SK-N-SH (cell line): Measurements from ENCODE around the gene RPL29.

ENCODE experiments used
- CTCF ChIP-seq: fragments of 200-600 bp; sonication (generic); IDR thresholded peaks from 2 replicates; pipeline ENCODE4 v1.6.1; 2017; ENCODE audit warnings: antibody characterized with exemption, mild to moderate bottlenecking, moderate library complexity
- EZH2phosphoT487 ChIP-seq: fragments of 200-600 bp; sonication (generic); IDR thresholded peaks from 2 replicates; pipeline ENCODE4 v1.6.1; 2017; ENCODE audit warnings: low read depth, mixed run types, mild to moderate bottlenecking, antibody characterized with exemption, moderate library complexity, borderline replicate concordance
- PBX3 ChIP-seq: IDR thresholded peaks from 2 replicates; pipeline ENCODE4; 2012
- POLR2AphosphoS5 ChIP-seq: IDR thresholded peaks from 2 replicates; pipeline ENCODE4 v1.6.1; 2012; ENCODE audit warnings: low read depth, low read length
- RAD21 ChIP-seq: IDR thresholded peaks from 2 replicates; pipeline ENCODE4 v1.6.1; 2012; ENCODE audit warnings: mild to moderate bottlenecking, low read length
- RFX5 ChIP-seq: IDR thresholded peaks from 2 replicates; pipeline ENCODE4 v1.6.1; 2012; ENCODE audit warnings: mild to moderate bottlenecking, improper control_type of control experiment, low read length
- SIN3A ChIP-seq: IDR thresholded peaks from 2 replicates; pipeline ENCODE4 v1.6.1; 2012; ENCODE audit warnings: low read depth, mild to moderate bottlenecking, low read length, moderate library complexity, borderline replicate concordance
- TAF1 ChIP-seq: IDR thresholded peaks from 2 replicates; pipeline ENCODE4 v1.6.1; 2012; ENCODE audit warnings: low read depth, mild to moderate bottlenecking, low read length, moderate library complexity, borderline replicate concordance
- TEAD4 ChIP-seq: IDR thresholded peaks from 2 replicates; pipeline ENCODE4 v1.4.0; 2012; ENCODE audit warnings: mild to moderate bottlenecking, borderline replicate concordance; ENCODE audit not compliant: insufficient read depth
- USF2 ChIP-seq: fragments of 150-350 bp; IDR thresholded peaks from 2 replicates; pipeline ENCODE4 v1.6.1; 2017; ENCODE audit warnings: antibody characterized with exemption, low read length, low read depth, borderline replicate concordance
- TF ChIP-seq, protein P1 (sequence below): IDR thresholded peaks from 2 replicates; pipeline ENCODE4 v1.6.1; 2012; ENCODE audit warnings: mild to moderate bottlenecking, low read depth, low read length, moderate library complexity

DNA sequence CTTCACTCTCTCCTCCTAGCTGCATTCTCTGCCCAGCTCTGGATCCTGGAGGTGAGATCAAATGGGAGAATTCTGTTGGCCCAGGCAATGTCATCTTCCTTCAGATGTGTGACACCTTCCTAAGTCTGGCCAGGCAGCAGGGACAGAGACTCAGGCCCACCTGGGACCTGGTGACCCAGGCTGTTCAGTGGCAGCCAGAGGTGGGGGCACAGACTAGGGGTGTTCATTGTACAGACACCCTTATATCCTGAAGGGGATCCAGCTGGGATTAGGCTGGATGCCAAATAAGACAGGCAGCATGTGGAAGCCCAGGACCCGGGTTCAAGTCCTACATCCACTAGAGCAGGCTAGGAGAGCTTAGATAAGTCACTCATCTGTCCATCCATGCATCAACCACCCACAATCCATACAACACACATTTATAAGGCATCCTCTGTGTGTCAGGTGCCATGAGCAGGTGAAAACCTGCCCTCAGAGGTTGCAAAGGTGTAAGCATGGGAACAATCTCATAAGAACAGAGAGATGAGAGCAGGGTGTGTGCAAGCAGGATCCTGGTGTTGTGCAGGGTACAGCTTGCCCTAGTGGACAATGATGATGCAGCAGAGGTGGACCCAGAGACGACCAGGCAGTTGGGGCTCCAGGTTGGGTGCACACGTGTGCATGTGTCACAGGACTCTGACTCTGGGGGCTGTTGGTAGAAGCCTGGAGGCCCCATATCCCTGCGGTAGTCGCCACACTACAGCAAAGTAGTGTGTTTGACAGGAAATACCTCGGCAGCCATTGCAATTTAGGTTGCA is 18.3 kb upstream of the RPL29 start:
- TF ChIP-seq, protein P1, sequence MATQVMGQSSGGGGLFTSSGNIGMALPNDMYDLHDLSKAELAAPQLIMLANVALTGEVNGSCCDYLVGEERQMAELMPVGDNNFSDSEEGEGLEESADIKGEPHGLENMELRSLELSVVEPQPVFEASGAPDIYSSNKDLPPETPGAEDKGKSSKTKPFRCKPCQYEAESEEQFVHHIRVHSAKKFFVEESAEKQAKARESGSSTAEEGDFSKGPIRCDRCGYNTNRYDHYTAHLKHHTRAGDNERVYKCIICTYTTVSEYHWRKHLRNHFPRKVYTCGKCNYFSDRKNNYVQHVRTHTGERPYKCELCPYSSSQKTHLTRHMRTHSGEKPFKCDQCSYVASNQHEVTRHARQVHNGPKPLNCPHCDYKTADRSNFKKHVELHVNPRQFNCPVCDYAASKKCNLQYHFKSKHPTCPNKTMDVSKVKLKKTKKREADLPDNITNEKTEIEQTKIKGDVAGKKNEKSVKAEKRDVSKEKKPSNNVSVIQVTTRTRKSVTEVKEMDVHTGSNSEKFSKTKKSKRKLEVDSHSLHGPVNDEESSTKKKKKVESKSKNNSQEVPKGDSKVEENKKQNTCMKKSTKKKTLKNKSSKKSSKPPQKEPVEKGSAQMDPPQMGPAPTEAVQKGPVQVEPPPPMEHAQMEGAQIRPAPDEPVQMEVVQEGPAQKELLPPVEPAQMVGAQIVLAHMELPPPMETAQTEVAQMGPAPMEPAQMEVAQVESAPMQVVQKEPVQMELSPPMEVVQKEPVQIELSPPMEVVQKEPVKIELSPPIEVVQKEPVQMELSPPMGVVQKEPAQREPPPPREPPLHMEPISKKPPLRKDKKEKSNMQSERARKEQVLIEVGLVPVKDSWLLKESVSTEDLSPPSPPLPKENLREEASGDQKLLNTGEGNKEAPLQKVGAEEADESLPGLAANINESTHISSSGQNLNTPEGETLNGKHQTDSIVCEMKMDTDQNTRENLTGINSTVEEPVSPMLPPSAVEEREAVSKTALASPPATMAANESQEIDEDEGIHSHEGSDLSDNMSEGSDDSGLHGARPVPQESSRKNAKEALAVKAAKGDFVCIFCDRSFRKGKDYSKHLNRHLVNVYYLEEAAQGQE, result no peak
- TF ChIP-seq EZH2phosphoT487 (no peak), CTCF (no peak), RFX5 (no peak), TAF1 (no peak), RAD21 (no peak), PBX3 (no peak), POLR2AphosphoS5 (no peak), SIN3A (no peak), TEAD4 (no peak), USF2 (no peak)
